Glutamatergic neuron (in vitro differentiated cells): Measurements from ENCODE around the gene TSC22D1. TPM values are rescaled to one million over a fixed set of nuclear protein-coding genes. Genes with fewer than 3 reads are reported as not detected.

Source experiments
- DNase-seq: peaks from one replicate; pipeline ENCODE4 v3.0.0; 2022
- H3K27ac Mint-ChIP-seq: one replicate; pipeline ENCODE4 v1.8.0; 2020; ENCODE audit warnings: mild to moderate bottlenecking, mixed read lengths, inconsistent platforms; ENCODE audit not compliant: unreplicated experiment
- H3K27me3 Mint-ChIP-seq: one replicate; pipeline ENCODE4 v1.8.0; 2020; ENCODE audit warnings: mild to moderate bottlenecking, moderate library complexity, mixed read lengths, inconsistent platforms; ENCODE audit not compliant: unreplicated experiment
- H3K36me3 Mint-ChIP-seq: one replicate; pipeline ENCODE4 v1.8.0; 2020; ENCODE audit warnings: mild to moderate bottlenecking, mixed read lengths, inconsistent platforms; ENCODE audit not compliant: unreplicated experiment
- H3K4me1 Mint-ChIP-seq: one replicate; pipeline ENCODE4 v1.8.0; 2020; ENCODE audit warnings: mild to moderate bottlenecking, low read depth, mixed read lengths, inconsistent platforms; ENCODE audit not compliant: unreplicated experiment
- H3K4me3 Mint-ChIP-seq: one replicate; pipeline ENCODE4 v1.8.0; 2020; ENCODE audit warnings: mild to moderate bottlenecking, mixed read lengths, inconsistent platforms; ENCODE audit not compliant: unreplicated experiment
- H3K9me3 Mint-ChIP-seq: one replicate; pipeline ENCODE4 v1.8.0; 2020; ENCODE audit warnings: mild to moderate bottlenecking, moderate library complexity, mixed read lengths, inconsistent platforms; ENCODE audit not compliant: unreplicated experiment
- total RNA-seq: library from RNA; stranded (reverse); fragmentation: NEBNext Ultra II Directional; extraction: Animal tissue kit (Norgen Biotek cat#: 25700); gene quantifications from one replicate; pipeline ENCODE4 v1.2.1, GENCODE V29; 2021; ENCODE audit not compliant: unreplicated experiment
- TF ChIP-seq, protein P1 (sequence below): fragments of 200-600 bp; sonication (generic); IDR thresholded peaks from one replicate; pipeline ENCODE4 v1.5.0; 2021; ENCODE audit not compliant: partially characterized antibody, unreplicated experiment

The TSC22D1 gene
- total RNA-seq, 1 donor from 2014 or later = 111 TPM

GRCh38 chr13:44574466-44574855 is 1.7 kb downstream of the TSC22D1 start:
- Mint-ChIP-seq H3K27me3 (peaks cover 9% of the 10 kb centered on the region), H3K9me3 (peaks cover 16% of the 10 kb centered on the region), H3K4me1 (peaks cover 43% of the 10 kb centered on the region), H3K4me3 (peak overlapping the region; percentile 91), H3K36me3 (no peaks in the 10 kb centered on the region), H3K27ac (no peak overlapping the region)
- TF ChIP-seq, protein P1, sequence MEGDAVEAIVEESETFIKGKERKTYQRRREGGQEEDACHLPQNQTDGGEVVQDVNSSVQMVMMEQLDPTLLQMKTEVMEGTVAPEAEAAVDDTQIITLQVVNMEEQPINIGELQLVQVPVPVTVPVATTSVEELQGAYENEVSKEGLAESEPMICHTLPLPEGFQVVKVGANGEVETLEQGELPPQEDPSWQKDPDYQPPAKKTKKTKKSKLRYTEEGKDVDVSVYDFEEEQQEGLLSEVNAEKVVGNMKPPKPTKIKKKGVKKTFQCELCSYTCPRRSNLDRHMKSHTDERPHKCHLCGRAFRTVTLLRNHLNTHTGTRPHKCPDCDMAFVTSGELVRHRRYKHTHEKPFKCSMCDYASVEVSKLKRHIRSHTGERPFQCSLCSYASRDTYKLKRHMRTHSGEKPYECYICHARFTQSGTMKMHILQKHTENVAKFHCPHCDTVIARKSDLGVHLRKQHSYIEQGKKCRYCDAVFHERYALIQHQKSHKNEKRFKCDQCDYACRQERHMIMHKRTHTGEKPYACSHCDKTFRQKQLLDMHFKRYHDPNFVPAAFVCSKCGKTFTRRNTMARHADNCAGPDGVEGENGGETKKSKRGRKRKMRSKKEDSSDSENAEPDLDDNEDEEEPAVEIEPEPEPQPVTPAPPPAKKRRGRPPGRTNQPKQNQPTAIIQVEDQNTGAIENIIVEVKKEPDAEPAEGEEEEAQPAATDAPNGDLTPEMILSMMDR = peak; percentile 3
- DNase-seq = no peak

DNA sequence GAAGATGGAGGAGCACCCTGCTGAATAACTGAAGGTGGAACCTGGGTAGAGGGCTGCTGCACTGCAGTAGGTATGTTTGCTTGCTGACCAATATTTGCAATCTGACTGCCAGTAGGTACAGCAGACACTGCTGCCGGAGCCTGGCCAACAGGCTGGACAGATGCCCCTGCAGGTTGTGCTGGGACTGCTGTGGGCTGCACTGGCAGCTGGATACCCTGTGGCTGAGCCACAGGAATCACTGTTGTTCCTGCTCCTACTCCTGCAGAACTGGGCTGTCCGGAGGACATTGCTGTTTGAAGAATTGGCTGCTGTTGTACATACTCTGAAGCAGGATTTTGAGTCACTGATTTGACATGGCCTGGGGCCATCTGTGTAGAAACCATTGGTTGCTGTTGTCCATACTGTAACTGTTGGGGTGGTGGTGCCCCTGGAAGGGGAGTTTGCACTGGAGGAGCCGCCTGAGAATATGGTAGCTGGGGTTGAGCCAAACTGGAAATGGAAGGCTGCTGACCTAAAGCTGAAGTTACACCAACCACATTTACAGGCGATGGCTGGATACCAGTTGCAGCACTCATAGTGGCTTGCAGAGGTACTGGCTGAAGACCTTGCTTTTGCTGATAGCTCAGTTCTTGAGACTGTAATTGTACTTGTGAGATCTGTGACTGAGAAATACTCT is 2.2 kb downstream of the TSC22D1 start:
- Mint-ChIP-seq H3K4me1 (peaks cover 43% of the 10 kb centered on the region), H3K27ac (peak overlapping the region; percentile 55), H3K4me3 (peak overlapping the region; percentile 91), H3K27me3 (peaks cover 9% of the 10 kb centered on the region), H3K36me3 (no peaks in the 10 kb centered on the region), H3K9me3 (peaks cover 16% of the 10 kb centered on the region)
- TF ChIP-seq, protein P1 = peak; percentile 59
- peak; percentile 40 for DNase-seq

DNA sequence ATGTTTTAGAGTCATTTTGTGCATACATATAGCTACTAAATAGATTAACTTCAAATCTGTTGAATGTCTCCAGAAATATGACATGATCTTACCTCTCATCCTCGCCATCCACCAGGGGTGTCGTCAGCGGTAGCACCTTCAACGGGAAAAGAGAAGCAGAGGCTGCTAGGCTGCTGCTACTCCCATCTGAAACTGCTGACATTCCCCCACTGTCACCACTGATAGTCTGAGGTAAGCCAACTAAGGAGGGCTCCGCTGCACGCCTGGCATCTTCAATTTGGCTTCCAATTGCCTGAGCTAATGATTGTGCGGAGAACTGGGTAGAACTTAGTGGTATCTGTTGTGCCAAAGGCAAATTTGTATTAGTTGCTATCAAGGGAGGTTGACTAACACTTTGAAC is 3.1 kb downstream of the TSC22D1 start:
- peaks cover 4% of the 10 kb centered on the region for H3K27me3 Mint-ChIP-seq
- peaks cover 11% of the 10 kb centered on the region for H3K9me3 Mint-ChIP-seq
- H3K36me3 Mint-ChIP-seq = no peaks in the 10 kb centered on the region
- H3K4me1 Mint-ChIP-seq = peaks cover 44% of the 10 kb centered on the region
- TF ChIP-seq, protein P1 = no peak
- DNase-seq = no peak
- H3K27ac Mint-ChIP-seq = peak overlapping the region; percentile 19
- H3K4me3 Mint-ChIP-seq = peak overlapping the region; percentile 91

DNA sequence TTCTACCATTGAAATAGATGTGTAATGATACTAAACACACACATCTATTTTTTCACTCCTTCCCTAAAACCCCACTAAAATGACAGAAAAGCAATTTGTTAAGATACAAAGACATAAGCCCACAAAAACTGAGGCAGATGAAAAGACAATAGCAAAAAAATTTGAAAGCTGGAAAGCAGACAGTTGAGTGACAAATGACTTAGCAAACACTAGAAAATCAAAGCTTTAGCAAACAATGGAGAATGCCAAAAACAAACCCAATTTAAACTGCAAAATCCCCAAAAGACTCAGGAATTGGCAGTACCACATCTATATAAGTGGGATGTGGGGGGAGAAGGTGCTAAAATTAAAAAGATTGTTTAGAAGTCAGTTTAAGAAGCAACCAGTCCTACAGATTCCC is 9.5 kb downstream of the TSC22D1 start:
- no peak for DNase-seq
- Mint-ChIP-seq H3K27me3 (no peaks in the 10 kb centered on the region), H3K27ac (no peak overlapping the region), H3K4me1 (peaks cover 17% of the 10 kb centered on the region), H3K4me3 (no peak overlapping the region), H3K36me3 (no peaks in the 10 kb centered on the region), H3K9me3 (peaks cover 1% of the 10 kb centered on the region)
- TF ChIP-seq, protein P1 = no peak

DNA sequence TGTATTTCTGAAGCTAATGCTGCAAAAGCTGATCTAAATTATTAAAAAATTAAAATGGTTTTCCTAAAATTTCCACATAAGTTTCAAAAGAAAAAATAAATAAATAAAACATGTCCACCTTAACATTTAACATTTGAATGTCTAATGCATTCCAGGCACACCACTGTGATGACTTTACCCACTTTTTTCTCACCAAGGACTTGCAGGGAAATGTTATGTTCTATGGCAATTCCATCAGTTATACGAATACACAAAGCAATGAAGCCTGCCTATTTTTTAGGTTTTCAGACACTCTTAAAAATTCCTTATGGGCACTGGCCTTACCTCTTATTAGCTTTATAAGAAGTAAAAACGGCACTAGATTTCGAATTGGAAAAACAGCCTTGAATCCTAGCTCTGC is 10.2 kb downstream of the TSC22D1 start:
- no peak for DNase-seq
- no peaks in the 10 kb centered on the region for H3K36me3 Mint-ChIP-seq
- no peaks in the 10 kb centered on the region for H3K27me3 Mint-ChIP-seq
- H3K9me3 Mint-ChIP-seq = peaks cover 1% of the 10 kb centered on the region
- no peak overlapping the region for H3K4me3 Mint-ChIP-seq
- H3K4me1 Mint-ChIP-seq = peaks cover 17% of the 10 kb centered on the region
- no peak overlapping the region for H3K27ac Mint-ChIP-seq
- TF ChIP-seq, protein P1 = no peak
